COLO668 (cell line): ENCODE data around the gene ZNF282.
"Not testable (repeated sequence)": the region's sequence is repeated elsewhere in the genome, so short reads cannot be mapped to it uniquely, and the experiment has no call there.

Source experiments
- DNase-seq: peaks from one replicate; lab custom pipeline; 2025; ENCODE audit not compliant: unreplicated experiment; lab: John Stamatoyannopoulos, UW

The ZNF282 gene

GRCh38 chr7:149223176-149223575 lies 27.8 kb downstream of the ZNF282 start:
- DNase-seq: no peak

- no peak for DNase-seq
These were observed 28.4 kb downstream of the ZNF282 start for GRCh38 chr7:149223761-149224160.

GRCh38 chr7:149224352-149224751 lies 29.0 kb downstream of the ZNF282 start:
- DNase-seq: no peak

GRCh38 chr7:149225106-149225505 lies 29.8 kb downstream of the ZNF282 start:
- no peak for DNase-seq

- no peak for DNase-seq
These were observed 30.3 kb downstream of the ZNF282 start for GRCh38 chr7:149225656-149226055.

GRCh38 chr7:149226366-149226765 lies 31.0 kb downstream of the ZNF282 start:
- not testable (repeated sequence) for DNase-seq

- DNase-seq: no peak
These were observed 31.6 kb downstream of the ZNF282 start for GRCh38 chr7:149226840-149227494.

- DNase-seq: no peak
These were observed 33.6 kb downstream of the ZNF282 start for GRCh38 chr7:149228831-149229471.

- DNase-seq: no peak
These were observed 34.2 kb downstream of the ZNF282 start for GRCh38 chr7:149229526-149229925.

GRCh38 chr7:149232362-149232761 lies 37.0 kb downstream of the ZNF282 start:
- no peak for DNase-seq

GRCh38 chr7:149233655-149234204 lies 38.4 kb downstream of the ZNF282 start:
- DNase-seq: not testable (repeated sequence)

GRCh38 chr7:149237502-149237901 lies 42.2 kb downstream of the ZNF282 start:
- no peak for DNase-seq

GRCh38 chr7:149238051-149238450 lies 42.7 kb downstream of the ZNF282 start:
- DNase-seq: no peak

GRCh38 chr7:149239345-149240143 lies 44.2 kb downstream of the ZNF282 start, which contains the start of gene ZNF212:
Gene ZNF212, plus strand, starts transcription at chr7:149239651. Its CDS starts 128 bp downstream, at chr7:149239779.
- peak; percentile 92 for DNase-seq

- no peak for DNase-seq
These were observed 45.3 kb downstream of the ZNF282 start for GRCh38 chr7:149240637-149241036.

GRCh38 chr7:149241696-149242095 lies 46.4 kb downstream of the ZNF282 start:
- no peak for DNase-seq

- DNase-seq: no peak
These were observed 49.9 kb downstream of the ZNF282 start for GRCh38 chr7:149245244-149245643.

GRCh38 chr7:149245744-149246143 lies 50.4 kb downstream of the ZNF282 start:
- no peak for DNase-seq

- DNase-seq: no peak
These were observed 53.4 kb downstream of the ZNF282 start for GRCh38 chr7:149248777-149249176.

GRCh38 chr7:149250151-149250550 lies 54.8 kb downstream of the ZNF282 start:
- not testable (repeated sequence) for DNase-seq

GRCh38 chr7:149251518-149251917 lies 56.2 kb downstream of the ZNF282 start:
- not testable (repeated sequence) for DNase-seq
